ENCODE data around the gene SNX17.
A peak's percentile ranks its signal among the peaks of the same experiment; 100 is the strongest.
"Not testable (repeated sequence)": the region's sequence is repeated elsewhere in the genome, so short reads cannot be mapped to it uniquely, and the experiment has no call there.

The SNX17 gene

GRCh38 chr2:27400348-27401135, 30.1 kb downstream of the SNX17 start:
- no peak for DNase-seq (ENCODE audit: low read depth)

- no peak for DNase-seq (ENCODE audit: low read depth)
These were observed 37.5 kb downstream of the SNX17 start for GRCh38 chr2:27407798-27408491.

GRCh38 chr2:27408601-27409320, 38.3 kb downstream of the SNX17 start:
- DNase-seq (ENCODE audit: low read depth), result no peak

GRCh38 chr2:27409321-27410073, 39.1 kb downstream of the SNX17 start, which contains the start of gene PPM1G:
TSS of gene PPM1G (minus strand) at chr2:27409591. CDS start at chr2:27409422, 169 bp downstream.
- DNase-seq (ENCODE audit: low read depth), result peak; percentile 96

GRCh38 chr2:27412419-27413152, 42.2 kb downstream of the SNX17 start:
- no peak for DNase-seq (ENCODE audit: low read depth)

GRCh38 chr2:27416151-27416550, 45.7 kb downstream of the SNX17 start:
- DNase-seq (ENCODE audit: low read depth), result no peak

GRCh38 chr2:27420996-27421395, 50.6 kb downstream of the SNX17 start:
- no peak for DNase-seq (ENCODE audit: low read depth)

GRCh38 chr2:27421660-27422250, 51.3 kb downstream of the SNX17 start:
- DNase-seq (ENCODE audit: low read depth), result no peak

GRCh38 chr2:27422958-27423357, 52.5 kb downstream of the SNX17 start:
- no peak for DNase-seq (ENCODE audit: low read depth)

GRCh38 chr2:27425039-27425438, 54.6 kb downstream of the SNX17 start:
- not testable (repeated sequence) for DNase-seq (ENCODE audit: low read depth)

Data from activated T-cell treated with anti-CD3 and anti-CD28 coated beads for 1 hour (primary cell).